ENCODE measurements around the gene RTKN. TPM values are rescaled to one million over a fixed set of nuclear protein-coding genes. Genes with fewer than 3 reads are reported as not detected.

The RTKN gene
- total RNA-seq, 1 experiment from 2014 or later, result 94.0 TPM

DNA sequence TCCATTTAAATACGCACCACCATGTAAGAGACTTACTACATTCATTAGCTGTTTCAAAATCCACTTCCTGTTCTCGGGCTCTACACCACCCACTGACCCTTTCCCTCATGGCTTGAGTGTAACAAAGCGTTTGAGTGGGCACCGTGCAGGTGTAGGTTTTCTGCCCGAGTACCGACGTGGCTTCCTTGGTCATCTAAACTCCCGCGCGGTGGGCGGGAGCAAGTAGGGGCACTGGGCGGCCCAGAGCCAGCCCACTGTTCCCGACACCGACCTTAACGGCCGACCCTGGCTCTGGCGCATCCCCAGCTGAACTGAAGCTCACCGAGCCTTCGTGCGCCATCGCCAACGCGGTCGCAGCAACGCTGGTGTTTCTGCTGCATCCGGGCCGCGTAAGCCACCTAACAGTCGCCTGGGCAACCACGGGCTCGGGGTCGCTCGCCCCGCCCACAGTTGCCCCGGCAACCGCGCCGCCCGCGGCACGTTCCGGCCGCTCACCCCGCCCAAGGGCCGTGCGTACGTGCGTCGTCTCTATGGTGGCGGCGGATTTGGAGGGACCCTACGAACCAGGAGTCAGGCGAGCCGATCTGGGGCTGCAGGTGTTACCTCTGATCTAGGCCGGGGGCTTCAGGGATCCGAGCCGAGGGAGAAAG lies 20.4 kb downstream of the RTKN start, which contains the start of the genes C2orf81 and WDR54:
Gene C2orf81 (minus strand): TSS at position 399 of the 650 bp plus-strand sequence. CDS start 59 bp downstream, at position 340.
Gene WDR54 (plus strand): TSS at position 510 of the 650 bp plus-strand sequence. CDS start 424 bp downstream, outside the sequence.
- ATAC-seq, result peak; percentile 89
- H3K79me2 ChIP-seq (ENCODE audit: insufficient read depth, low read length), result no peaks in the 10 kb centered on the region
- RAD21 ChIA-PET (ENCODE audit: low non-redundant PET in 1 of 2, low total read pairs in 2 of 2, uncharacterized antibody in 2 of 2, unreplicated experiment in 2 of 2), result no interaction called here
- H3K27ac ChIP-seq (ENCODE audit: low read depth, low read length), result peak within 1 kb of the TSS; percentile 54
- no peaks in the 10 kb centered on the region for H3K27me3 ChIP-seq (ENCODE audit: insufficient read depth, low read length)
- no peaks in the 10 kb centered on the region for H4K20me1 ChIP-seq (ENCODE audit: insufficient read depth)
- peak within 1 kb of the TSS; percentile 89 for H3K4me2 ChIP-seq (ENCODE audit: low read length)
- TF ChIP-seq RAD21 (IDR thresholded peaks at IDR 0.05; ENCODE audit: low read depth), result no peak
- no peak for TF ChIP-seq ZBTB33 (IDR thresholded peaks at IDR 0.05; ENCODE audit: extremely low read depth, insufficient replicate concordance, low read length)
- TF ChIP-seq JUND (IDR thresholded peaks at IDR 0.05), result no peak
- no peak for TF ChIP-seq SP1 (IDR thresholded peaks at IDR 0.05; ENCODE audit: low read depth)
- peak; percentile 85 for TF ChIP-seq YY1 (IDR thresholded peaks at IDR 0.05; ENCODE audit: extremely low read depth, insufficient replicate concordance, low read depth, low read length)
- no peak for TF ChIP-seq CEBPB (IDR thresholded peaks at IDR 0.05; ENCODE audit: low read depth)
- TF ChIP-seq ELF1 (IDR thresholded peaks at IDR 0.05; ENCODE audit: borderline replicate concordance, low read depth), result no peak
- TF ChIP-seq, protein P1, sequence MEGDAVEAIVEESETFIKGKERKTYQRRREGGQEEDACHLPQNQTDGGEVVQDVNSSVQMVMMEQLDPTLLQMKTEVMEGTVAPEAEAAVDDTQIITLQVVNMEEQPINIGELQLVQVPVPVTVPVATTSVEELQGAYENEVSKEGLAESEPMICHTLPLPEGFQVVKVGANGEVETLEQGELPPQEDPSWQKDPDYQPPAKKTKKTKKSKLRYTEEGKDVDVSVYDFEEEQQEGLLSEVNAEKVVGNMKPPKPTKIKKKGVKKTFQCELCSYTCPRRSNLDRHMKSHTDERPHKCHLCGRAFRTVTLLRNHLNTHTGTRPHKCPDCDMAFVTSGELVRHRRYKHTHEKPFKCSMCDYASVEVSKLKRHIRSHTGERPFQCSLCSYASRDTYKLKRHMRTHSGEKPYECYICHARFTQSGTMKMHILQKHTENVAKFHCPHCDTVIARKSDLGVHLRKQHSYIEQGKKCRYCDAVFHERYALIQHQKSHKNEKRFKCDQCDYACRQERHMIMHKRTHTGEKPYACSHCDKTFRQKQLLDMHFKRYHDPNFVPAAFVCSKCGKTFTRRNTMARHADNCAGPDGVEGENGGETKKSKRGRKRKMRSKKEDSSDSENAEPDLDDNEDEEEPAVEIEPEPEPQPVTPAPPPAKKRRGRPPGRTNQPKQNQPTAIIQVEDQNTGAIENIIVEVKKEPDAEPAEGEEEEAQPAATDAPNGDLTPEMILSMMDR (IDR thresholded peaks at IDR 0.05 in 2 of 3, conservative IDR thresholded peaks at IDR 0.05 in 1 of 3; ENCODE audit: borderline replicate concordance in 1 of 3, insufficient read depth in 1 of 3, low read depth in 2 of 3, low read length in 2 of 3), result no peak
- TF ChIP-seq TCF7L2 (IDR thresholded peaks at IDR 0.05; ENCODE audit: borderline replicate concordance, extremely low read depth, insufficient read depth, insufficient read length), result peak; percentile 24
- TF ChIP-seq, protein P2, sequence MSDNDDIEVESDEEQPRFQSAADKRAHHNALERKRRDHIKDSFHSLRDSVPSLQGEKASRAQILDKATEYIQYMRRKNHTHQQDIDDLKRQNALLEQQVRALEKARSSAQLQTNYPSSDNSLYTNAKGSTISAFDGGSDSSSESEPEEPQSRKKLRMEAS (IDR thresholded peaks at IDR 0.05), result peak; percentile 96
- TF ChIP-seq REST (IDR thresholded peaks at IDR 0.05; ENCODE audit: low read depth), result no peak
- no peak for TF ChIP-seq EGR1 (IDR thresholded peaks at IDR 0.05; ENCODE audit: low read depth)
- TF ChIP-seq POLR2A (IDR thresholded peaks at IDR 0.05; ENCODE audit: borderline replicate concordance, extremely low read depth, insufficient read depth, insufficient read length), result peak; percentile 60
- TF ChIP-seq POLR2AphosphoS5 (IDR thresholded peaks at IDR 0.05; ENCODE audit: low read depth, low read length), result peak; percentile 86
- TF ChIP-seq EZH2 (IDR thresholded peaks at IDR 0.05), result no peak
- no peak within 1 kb of the TSS for H2AFZ ChIP-seq (ENCODE audit: low read depth, low read length, poor library complexity, severe bottlenecking)
- POLR2A ChIA-PET, result no interaction called here
- CTCF ChIA-PET, result no interaction called here
- peaks cover 0 to 33% of the 10 kb centered on the region in 2 experiments; a peak in 3 of 4 replicates for H3K4me1 ChIP-seq (ENCODE audit: control insufficient read depth in 1 of 2, insufficient read depth in 2 of 2, low read length in 2 of 2)
- peaks cover 4 to 11% of the 10 kb centered on the region in 2 experiments; a peak in 3 of 4 replicates for H3K36me3 ChIP-seq (ENCODE audit: control insufficient read depth in 1 of 2, insufficient read depth in 2 of 2, low read length in 2 of 2)
- no peaks in the 10 kb centered on the region for H3K9me3 ChIP-seq (ENCODE audit: control insufficient read depth in 1 of 2, insufficient read depth in 1 of 2, low read depth in 1 of 2, low read length in 2 of 2)
- peak; percentile 79 for DNase-seq (ENCODE audit: low read depth, low spot score)
- H3K9me2 ChIP-seq (ENCODE audit: insufficient read depth), result no peaks in the 10 kb centered on the region
- intact Hi-C loops (cut with micrococcal nuclease), result no loop called here
- peak within 1 kb of the TSS; percentile 71 for H3K9ac ChIP-seq (ENCODE audit: low read length)
- H3K4me3 ChIP-seq (replicated peaks in 1 of 2; ENCODE audit: low read depth in 1 of 2, low read length in 2 of 2), result peak within 1 kb of the TSS; percentile 82 to 85
- no TSS peak for BruUV-seq (replicated peaks)
